CD8-positive, alpha-beta memory T cell (primary cell): ENCODE data around the gene SCN2A. TPM values are rescaled to one million over a fixed set of nuclear protein-coding genes. Genes with fewer than 3 reads are reported as not detected.
"Not testable (repeated sequence)": the region's sequence is repeated elsewhere in the genome, so short reads cannot be mapped to it uniquely, and the experiment has no call there.

Experiments used
- CTCF ChIA-PET: fragments of 350-600 bp; sonication (Branson Sonifier 250); formaldehyde crosslinking; loops from one replicate; lab custom pipeline; 2021; ENCODE audit warnings: antibody characterized with exemption; lab: Charles Lee
- POLR2A ChIA-PET: fragments of 350-600 bp; sonication (Branson Sonifier 250); formaldehyde crosslinking; loops from one replicate; lab custom pipeline; 2021; ENCODE audit warnings: antibody characterized with exemption; lab: Charles Lee
- DNase-seq, 5 donors: peaks; one replicate each; pipeline versions ENCODE4 v3.0.0 to v3.0.0-alpha.2; 2020 to 2022; ENCODE audit warnings: mixed read lengths in 1 of 5
- H3K27ac ChIP-seq: one replicate; pipeline ENCODE4 v1.7.0; 2013; ENCODE audit warnings: low read depth, mild to moderate bottlenecking, low read length, moderate library complexity
- H3K27me3 ChIP-seq: 2 replicates; pipeline ENCODE4 v1.7.0; 2013; ENCODE audit warnings: low read length, mild to moderate bottlenecking; ENCODE audit not compliant: insufficient read depth, poor library complexity, severe bottlenecking
- H3K36me3 ChIP-seq: 2 replicates; pipeline ENCODE4 v1.7.0; 2013; ENCODE audit warnings: mild to moderate bottlenecking, low read length, moderate library complexity; ENCODE audit not compliant: insufficient read depth
- H3K4me1 ChIP-seq: 2 replicates; pipeline ENCODE4 v1.7.0; 2013; ENCODE audit warnings: mild to moderate bottlenecking, low read length, moderate library complexity; ENCODE audit not compliant: insufficient read depth
- H3K4me3 ChIP-seq: 2 replicates; pipeline ENCODE4 v1.7.0; 2013; ENCODE audit warnings: mild to moderate bottlenecking, low read length
- H3K9me3 ChIP-seq: 2 replicates; pipeline ENCODE4 v1.7.0; 2013; ENCODE audit warnings: mild to moderate bottlenecking, low read length
- H3K27ac Mint-ChIP-seq, 8 donors: one replicate each; pipeline ENCODE4 v1.8.0; 2020 to 2021; ENCODE audit warnings: mixed read lengths in 8 of 8, mild to moderate bottlenecking in 6 of 8, inconsistent platforms in 3 of 8, moderate library complexity in 3 of 8
- H3K27me3 Mint-ChIP-seq, 2 donors: one replicate each; pipeline ENCODE4 v1.8.0; 2020 to 2021; ENCODE audit warnings: mixed read lengths in 2 of 2, mild to moderate bottlenecking in 1 of 2, moderate library complexity in 1 of 2
- H3K36me3 Mint-ChIP-seq, 3 donors: one replicate each; pipeline ENCODE4 v1.8.0; 2020 to 2021; ENCODE audit warnings: mixed read lengths in 3 of 3, inconsistent platforms in 1 of 3, mild to moderate bottlenecking in 1 of 3
- H3K4me1 Mint-ChIP-seq, 3 donors: one replicate each; pipeline ENCODE4 v1.8.0; 2020 to 2021; ENCODE audit warnings: mixed read lengths in 3 of 3, inconsistent platforms in 1 of 3, mild to moderate bottlenecking in 1 of 3
- H3K4me3 Mint-ChIP-seq, 7 donors: one replicate each; pipeline ENCODE4 v1.8.0; 2020 to 2021; ENCODE audit warnings: mixed read lengths in 7 of 7, mild to moderate bottlenecking in 6 of 7, moderate library complexity in 4 of 7, inconsistent platforms in 2 of 7
- H3K9me3 Mint-ChIP-seq, 5 donors: one replicate each; pipeline ENCODE4 v1.8.0; 2020 to 2022; ENCODE audit warnings: mixed read lengths in 5 of 5, mild to moderate bottlenecking in 3 of 5, moderate library complexity in 2 of 5, inconsistent platforms in 1 of 5
- polyA plus RNA-seq: library from polyadenylated mRNA; unstranded; fragments of 300-500 nt; fragmentation: Illumina TruSeq; gene quantifications from one replicate; pipeline ENCODE4 v1.2.3, GENCODE V29; 2021
- total RNA-seq, 2 experiments: library from RNA; stranded (reverse); gene quantifications; one replicate each; pipeline ENCODE4 v1.2.3, GENCODE V29; 2021

The SCN2A gene
- total and polyA plus RNA-seq, 3 experiments from 2014 or later, result not detected

- H3K4me3 Mint-ChIP-seq, result no peak overlapping the region
- no peaks in the 10 kb centered on the region for H3K27me3 Mint-ChIP-seq
- POLR2A ChIA-PET, result no interaction called here
Observed at GRCh38 chr2:165305391-165306096, 66.3 kb downstream of the SCN2A start.

GRCh38 chr2:165307317-165307716 lies 68.1 kb downstream of the SCN2A start:
- Mint-ChIP-seq H3K27ac (no peak overlapping the region), H3K4me3 (no peak overlapping the region), H3K36me3 (no peaks in the 10 kb centered on the region), H3K4me1 (no peaks in the 10 kb centered on the region), H3K27me3 (no peaks in the 10 kb centered on the region), H3K9me3 (no peaks in the 10 kb centered on the region)
- Histone ChIP-seq H3K4me3 (no peak overlapping the region), H3K4me1 (no peaks in the 10 kb centered on the region), H3K27me3 (no peaks in the 10 kb centered on the region), H3K27ac (no peak overlapping the region), H3K9me3 (no peaks in the 10 kb centered on the region), H3K36me3 (no peaks in the 10 kb centered on the region)
- CTCF ChIA-PET, result no interaction called here
- POLR2A ChIA-PET, result no interaction called here
- DNase-seq, result no peak

More at GRCh38 chr2:165305391-165306096, 66.3 kb downstream of the SCN2A start:
- Mint-ChIP-seq H3K4me1 (no peaks in the 10 kb centered on the region), H3K9me3 (no peaks in the 10 kb centered on the region), H3K36me3 (no peaks in the 10 kb centered on the region), H3K27ac (peak overlapping the region in 1 of 8 donors; percentile 19)
- Histone ChIP-seq H3K27me3 (no peaks in the 10 kb centered on the region), H3K9me3 (no peaks in the 10 kb centered on the region), H3K36me3 (no peaks in the 10 kb centered on the region), H3K4me3 (no peak overlapping the region), H3K4me1 (no peaks in the 10 kb centered on the region), H3K27ac (no peak overlapping the region)
- no peak for DNase-seq
- CTCF ChIA-PET, result no interaction called here

- POLR2A ChIA-PET, result no interaction called here
- Mint-ChIP-seq H3K9me3 (no peaks in the 10 kb centered on the region), H3K27me3 (peaks cover 0 to 4% of the 10 kb centered on the region in 2 donors), H3K27ac (no peak overlapping the region), H3K36me3 (no peaks in the 10 kb centered on the region), H3K4me1 (no peaks in the 10 kb centered on the region), H3K4me3 (no peak overlapping the region)
- no peak for DNase-seq
- H3K27ac ChIP-seq, result no peak overlapping the region
- CTCF ChIA-PET, result no interaction called here
- H3K4me3 ChIP-seq, result no peak overlapping the region
- H3K36me3 ChIP-seq, result no peaks in the 10 kb centered on the region
- peaks cover 4% of the 10 kb centered on the region for H3K27me3 ChIP-seq
- no peaks in the 10 kb centered on the region for H3K9me3 ChIP-seq
- H3K4me1 ChIP-seq, result no peaks in the 10 kb centered on the region
Observed at GRCh38 chr2:165311949-165312348, 72.7 kb downstream of the SCN2A start.

- Mint-ChIP-seq H3K27me3 (peaks cover 0 to 4% of the 10 kb centered on the region in 2 donors), H3K9me3 (no peaks in the 10 kb centered on the region), H3K27ac (no peak overlapping the region), H3K36me3 (no peaks in the 10 kb centered on the region), H3K4me3 (no peak overlapping the region), H3K4me1 (no peaks in the 10 kb centered on the region)
- CTCF ChIA-PET, result no interaction called here
- no peak for DNase-seq
- Histone ChIP-seq H3K36me3 (no peaks in the 10 kb centered on the region), H3K9me3 (no peaks in the 10 kb centered on the region), H3K27ac (no peak overlapping the region), H3K4me1 (no peaks in the 10 kb centered on the region), H3K4me3 (no peak overlapping the region), H3K27me3 (peaks cover 4% of the 10 kb centered on the region)
- POLR2A ChIA-PET, result no interaction called here
Observed at GRCh38 chr2:165312999-165313398, 73.8 kb downstream of the SCN2A start.

- Histone ChIP-seq H3K4me1 (no peaks in the 10 kb centered on the region), H3K36me3 (no peaks in the 10 kb centered on the region), H3K9me3 (no peaks in the 10 kb centered on the region), H3K27me3 (peaks cover 4% of the 10 kb centered on the region), H3K27ac (no peak overlapping the region), H3K4me3 (no peak overlapping the region)
- no peak overlapping the region for H3K27ac Mint-ChIP-seq
- DNase-seq, result no peak
- H3K4me3 Mint-ChIP-seq, result no peak overlapping the region
- POLR2A ChIA-PET, result no interaction called here
- CTCF ChIA-PET, result no interaction called here
- H3K36me3 Mint-ChIP-seq, result no peaks in the 10 kb centered on the region
- H3K27me3 Mint-ChIP-seq, result peaks cover 0 to 4% of the 10 kb centered on the region in 2 donors
- H3K9me3 Mint-ChIP-seq, result no peaks in the 10 kb centered on the region
- H3K4me1 Mint-ChIP-seq, result no peaks in the 10 kb centered on the region
Observed at GRCh38 chr2:165313509-165313908, 74.3 kb downstream of the SCN2A start.

GRCh38 chr2:165328272-165328671 lies 89.1 kb downstream of the SCN2A start:
- H3K9me3 ChIP-seq, result no peaks in the 10 kb centered on the region
- no peaks in the 10 kb centered on the region for H3K9me3 Mint-ChIP-seq
- DNase-seq, result peak in 1 of 5 donors; percentile 14
- ChIA-PET CTCF (no interaction called here), POLR2A (no interaction called here)
- H3K4me3 ChIP-seq, result no peak overlapping the region
- no peak overlapping the region for H3K27ac Mint-ChIP-seq
- H3K27ac ChIP-seq, result no peak overlapping the region
- no peaks in the 10 kb centered on the region for H3K27me3 ChIP-seq
- no peaks in the 10 kb centered on the region for H3K36me3 ChIP-seq
- H3K4me3 Mint-ChIP-seq, result peak overlapping the region in 1 of 7 donors; percentile 2
- no peaks in the 10 kb centered on the region for H3K4me1 ChIP-seq
- peaks cover 0 to 5% of the 10 kb centered on the region in 2 donors for H3K27me3 Mint-ChIP-seq
- H3K4me1 Mint-ChIP-seq, result peaks cover 2 to 11% (median 11%) of the 10 kb centered on the region in 3 donors
- no peaks in the 10 kb centered on the region for H3K36me3 Mint-ChIP-seq

- H3K36me3 Mint-ChIP-seq, H3K27ac Mint-ChIP-seq, H3K27ac ChIP-seq, H3K4me3 ChIP-seq, H3K4me3 Mint-ChIP-seq, H3K9me3 ChIP-seq, H3K27me3 Mint-ChIP-seq, H3K9me3 Mint-ChIP-seq, POLR2A ChIA-PET, H3K4me1 ChIP-seq, H3K36me3 ChIP-seq, H3K4me1 Mint-ChIP-seq, H3K27me3 ChIP-seq, CTCF ChIA-PET, DNase-seq: not testable (repeated sequence)
Observed at GRCh38 chr2:165344276-165344675, 105.1 kb downstream of the SCN2A start.

- Mint-ChIP-seq H3K27ac (no peak overlapping the region), H3K9me3 (peaks cover 0 to 2% (median 0%) of the 10 kb centered on the region in 5 donors), H3K36me3 (no peaks in the 10 kb centered on the region), H3K4me1 (no peaks in the 10 kb centered on the region), H3K4me3 (no peak overlapping the region), H3K27me3 (no peaks in the 10 kb centered on the region)
- Histone ChIP-seq H3K4me1 (no peaks in the 10 kb centered on the region), H3K27me3 (no peaks in the 10 kb centered on the region), H3K4me3 (no peak overlapping the region), H3K36me3 (no peaks in the 10 kb centered on the region), H3K9me3 (no peaks in the 10 kb centered on the region), H3K27ac (no peak overlapping the region)
- no peak for DNase-seq
- ChIA-PET CTCF (interaction anchor here (1.2 kb wide), 1 partner anchor 13 kb away, joined by 3 read pairs; no protein-coding TSS in a partner anchor), POLR2A (no interaction called here)
Observed at GRCh38 chr2:165348441-165348840, 109.2 kb downstream of the SCN2A start.
